Right atrium auricular region (tissue), 2 donors: ENCODE measurements around the gene PDGFC. TPM values are rescaled to one million over a fixed set of nuclear protein-coding genes. Genes with fewer than 3 reads are reported as not detected.

ENCODE experiments used
- DNase-seq: peaks from one replicate; pipeline ENCODE4 v3.0.0-alpha.2; 2019; ENCODE audit warnings: low spot score
- H3K27ac ChIP-seq, 2 donors: fragments of 200-600 bp; sonication (generic); 1 replicate in 1 of 2; 2 replicates in 1 of 2; pipeline ENCODE4 v1.5.1; 2016 to 2019
- H3K27me3 ChIP-seq, 2 donors: fragments of 200-600 bp; sonication (generic); one replicate each; pipeline versions ENCODE4 v1.5.1 to v1.6.0; 2017 to 2019
- H3K36me3 ChIP-seq: fragments of 200-600 bp; sonication (generic); one replicate; pipeline ENCODE4 v1.5.1; 2016
- H3K4me1 ChIP-seq, 2 donors: fragments of 200-600 bp; sonication (generic); one replicate each; pipeline versions ENCODE4 v1.5.1 to v1.6.0; 2017 to 2019
- H3K4me3 ChIP-seq, 2 donors: fragments of 200-600 bp; sonication (generic); 1 replicate in 1 of 2; 2 replicates in 1 of 2; pipeline ENCODE4 v1.5.1; 2017 to 2019; ENCODE audit warnings: mild to moderate bottlenecking in 1 of 2, moderate library complexity in 1 of 2
- H3K9me3 ChIP-seq, 2 donors: fragments of 200-600 bp; sonication (generic); one replicate each; pipeline ENCODE4 v1.5.1; 2019
- CTCF ChIP-seq, 2 donors: fragments of 200-600 bp; sonication (generic); IDR thresholded peaks; one replicate each; pipeline ENCODE4 v1.5.1; 2019; ENCODE audit warnings: antibody characterized with exemption in 2 of 2
- total RNA-seq, 2 donors: library from RNA; depleted of rRNA; stranded (reverse); fragments of >200 nt; gene quantifications; one replicate each; pipeline ENCODE4 v1.1.0, GENCODE V29; 2016

Gene PDGFC
- total RNA-seq, 2 donors from 2014 or later, result 17.0 to 17.1 TPM

- TF ChIP-seq CTCF (IDR thresholded peaks at IDR 0.05), result no peak
- no peak overlapping the region for H3K4me3 ChIP-seq
- DNase-seq, result no peak
- no peaks in the 10 kb centered on the region for H3K27me3 ChIP-seq
- no peaks in the 10 kb centered on the region for H3K9me3 ChIP-seq
- peaks cover 0 to 19% of the 10 kb centered on the region in 2 donors for H3K4me1 ChIP-seq
- H3K36me3 ChIP-seq, result no peaks in the 10 kb centered on the region
- H3K27ac ChIP-seq, result no peak overlapping the region
Measured at GRCh38 chr4:156788782-156789181, 182.8 kb downstream of the PDGFC start.

- Histone ChIP-seq H3K4me1 (peaks cover 0 to 19% of the 10 kb centered on the region in 2 donors), H3K36me3 (no peaks in the 10 kb centered on the region), H3K9me3 (no peaks in the 10 kb centered on the region), H3K27ac (no peak overlapping the region), H3K27me3 (no peaks in the 10 kb centered on the region), H3K4me3 (no peak overlapping the region)
- no peak for DNase-seq
- no peak for TF ChIP-seq CTCF (IDR thresholded peaks at IDR 0.05)
Measured at GRCh38 chr4:156786713-156787112, 184.9 kb downstream of the PDGFC start.

GRCh38 chr4:156784970-156785369, 186.6 kb downstream of the PDGFC start:
- H3K4me3 ChIP-seq, result no peak overlapping the region
- peaks cover 0 to 11% of the 10 kb centered on the region in 2 donors for H3K4me1 ChIP-seq
- no peak for TF ChIP-seq CTCF (IDR thresholded peaks at IDR 0.05)
- no peak for DNase-seq
- H3K27me3 ChIP-seq, result no peaks in the 10 kb centered on the region
- no peak overlapping the region for H3K27ac ChIP-seq
- H3K9me3 ChIP-seq, result no peaks in the 10 kb centered on the region
- H3K36me3 ChIP-seq, result no peaks in the 10 kb centered on the region

- Histone ChIP-seq H3K27me3 (no peaks in the 10 kb centered on the region), H3K9me3 (no peaks in the 10 kb centered on the region), H3K27ac (no peak overlapping the region), H3K36me3 (no peaks in the 10 kb centered on the region), H3K4me1 (peaks cover 0 to 11% of the 10 kb centered on the region in 2 donors), H3K4me3 (no peak overlapping the region)
- no peak for TF ChIP-seq CTCF (IDR thresholded peaks at IDR 0.05)
- no peak for DNase-seq
Measured at GRCh38 chr4:156783966-156784365, 187.6 kb downstream of the PDGFC start.

GRCh38 chr4:156782491-156782890, 189.1 kb downstream of the PDGFC start:
- Histone ChIP-seq H3K9me3 (no peaks in the 10 kb centered on the region), H3K4me1 (peaks cover 0 to 24% of the 10 kb centered on the region in 2 donors), H3K27ac (no peak overlapping the region), H3K4me3 (no peak overlapping the region), H3K36me3 (no peaks in the 10 kb centered on the region), H3K27me3 (no peaks in the 10 kb centered on the region)
- no peak for DNase-seq
- no peak for TF ChIP-seq CTCF (IDR thresholded peaks at IDR 0.05)

- H3K27ac ChIP-seq, result no peak overlapping the region
- no peak for DNase-seq
- H3K9me3 ChIP-seq, result no peaks in the 10 kb centered on the region
- H3K4me3 ChIP-seq, result no peak overlapping the region
- H3K27me3 ChIP-seq, result no peaks in the 10 kb centered on the region
- TF ChIP-seq CTCF (IDR thresholded peaks at IDR 0.05), result no peak
- no peaks in the 10 kb centered on the region for H3K36me3 ChIP-seq
- peaks cover 0 to 20% of the 10 kb centered on the region in 2 donors for H3K4me1 ChIP-seq
Measured at GRCh38 chr4:156781852-156782251, 189.7 kb downstream of the PDGFC start.
